ENCODE measurements around the gene KCNMA1.

The KCNMA1 gene

GRCh38 chr10:77269163-77269562 lies 368.4 kb downstream of the KCNMA1 start:
- Histone ChIP-seq H3K4me2 (ENCODE audit: low read depth, low read length, poor library complexity, severe bottlenecking) (no peak overlapping the region), H3K4me3 (ENCODE audit: insufficient read depth, low read length, poor library complexity, severe bottlenecking) (no peak overlapping the region), H4K20me1 (ENCODE audit: low read depth, low read length) (no peaks in the 10 kb centered on the region), H3K27me3 (ENCODE audit: low read length) (no peaks in the 10 kb centered on the region), H3K9me3 (ENCODE audit: insufficient read depth, low read length) (no peaks in the 10 kb centered on the region), H3K9ac (ENCODE audit: low read length) (no peak overlapping the region), H2AFZ (ENCODE audit: low read depth, low read length, severe bottlenecking) (no peak overlapping the region), H3K27ac (ENCODE audit: low read depth, low read length) (no peak overlapping the region), H3F3A (ENCODE audit: insufficient read depth) (no peaks in the 10 kb centered on the region), H3K79me2 (ENCODE audit: insufficient read depth, low read length) (no peaks in the 10 kb centered on the region), H3K36me3 (ENCODE audit: low read length) (no peaks in the 10 kb centered on the region), H3K9me2 (replicated peaks; ENCODE audit: insufficient read depth, low read length) (no peaks in the 10 kb centered on the region)
- TF ChIP-seq EZH2phosphoT487 (conservative IDR thresholded peaks at IDR 0.05; ENCODE audit: low read length), result no peak
- TF ChIP-seq, protein P1, sequence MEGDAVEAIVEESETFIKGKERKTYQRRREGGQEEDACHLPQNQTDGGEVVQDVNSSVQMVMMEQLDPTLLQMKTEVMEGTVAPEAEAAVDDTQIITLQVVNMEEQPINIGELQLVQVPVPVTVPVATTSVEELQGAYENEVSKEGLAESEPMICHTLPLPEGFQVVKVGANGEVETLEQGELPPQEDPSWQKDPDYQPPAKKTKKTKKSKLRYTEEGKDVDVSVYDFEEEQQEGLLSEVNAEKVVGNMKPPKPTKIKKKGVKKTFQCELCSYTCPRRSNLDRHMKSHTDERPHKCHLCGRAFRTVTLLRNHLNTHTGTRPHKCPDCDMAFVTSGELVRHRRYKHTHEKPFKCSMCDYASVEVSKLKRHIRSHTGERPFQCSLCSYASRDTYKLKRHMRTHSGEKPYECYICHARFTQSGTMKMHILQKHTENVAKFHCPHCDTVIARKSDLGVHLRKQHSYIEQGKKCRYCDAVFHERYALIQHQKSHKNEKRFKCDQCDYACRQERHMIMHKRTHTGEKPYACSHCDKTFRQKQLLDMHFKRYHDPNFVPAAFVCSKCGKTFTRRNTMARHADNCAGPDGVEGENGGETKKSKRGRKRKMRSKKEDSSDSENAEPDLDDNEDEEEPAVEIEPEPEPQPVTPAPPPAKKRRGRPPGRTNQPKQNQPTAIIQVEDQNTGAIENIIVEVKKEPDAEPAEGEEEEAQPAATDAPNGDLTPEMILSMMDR (IDR thresholded peaks at IDR 0.05; ENCODE audit: insufficient read depth, low read length, poor library complexity, severe bottlenecking), result no peak

DNA sequence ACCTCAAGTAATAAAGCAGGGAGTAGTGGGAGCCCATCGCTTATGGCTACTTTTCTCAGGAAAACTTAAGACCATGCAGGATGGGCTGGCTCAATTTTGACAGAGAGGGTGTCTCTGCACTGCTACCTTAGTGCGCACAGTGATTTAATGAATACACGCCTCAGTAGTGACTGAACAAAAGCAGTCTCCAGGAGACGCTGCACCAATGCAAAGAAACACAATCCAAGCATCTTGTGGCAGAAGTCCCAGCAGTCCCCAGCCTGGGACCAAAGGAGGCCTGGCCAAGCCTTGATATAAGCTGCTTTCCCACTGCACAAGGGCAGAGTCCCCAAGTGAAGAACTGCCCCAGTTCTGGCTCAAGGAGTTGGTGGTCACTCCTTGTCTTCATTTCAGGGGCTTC lies 368.9 kb downstream of the KCNMA1 start:
- no peak overlapping the region for H3K4me3 ChIP-seq (ENCODE audit: insufficient read depth, low read length, poor library complexity, severe bottlenecking)
- no peaks in the 10 kb centered on the region for H3K79me2 ChIP-seq (ENCODE audit: insufficient read depth, low read length)
- H2AFZ ChIP-seq (ENCODE audit: low read depth, low read length, severe bottlenecking), result no peak overlapping the region
- no peaks in the 10 kb centered on the region for H3F3A ChIP-seq (ENCODE audit: insufficient read depth)
- no peaks in the 10 kb centered on the region for H4K20me1 ChIP-seq (ENCODE audit: low read depth, low read length)
- no peak for TF ChIP-seq EZH2phosphoT487 (conservative IDR thresholded peaks at IDR 0.05; ENCODE audit: low read length)
- TF ChIP-seq, protein P1 (IDR thresholded peaks at IDR 0.05; ENCODE audit: insufficient read depth, low read length, poor library complexity, severe bottlenecking), result no peak
- H3K27me3 ChIP-seq (ENCODE audit: low read length), result no peaks in the 10 kb centered on the region
- H3K9ac ChIP-seq (ENCODE audit: low read length), result no peak overlapping the region
- no peaks in the 10 kb centered on the region for H3K9me2 ChIP-seq (replicated peaks; ENCODE audit: insufficient read depth, low read length)
- no peak overlapping the region for H3K27ac ChIP-seq (ENCODE audit: low read depth, low read length)
- H3K9me3 ChIP-seq (ENCODE audit: insufficient read depth, low read length), result no peaks in the 10 kb centered on the region
- no peaks in the 10 kb centered on the region for H3K36me3 ChIP-seq (ENCODE audit: low read length)
- no peak overlapping the region for H3K4me2 ChIP-seq (ENCODE audit: low read depth, low read length, poor library complexity, severe bottlenecking)

- H2AFZ ChIP-seq (ENCODE audit: low read depth, low read length, severe bottlenecking), result no peak overlapping the region
- no peak for TF ChIP-seq EZH2phosphoT487 (conservative IDR thresholded peaks at IDR 0.05; ENCODE audit: low read length)
- TF ChIP-seq, protein P1 (IDR thresholded peaks at IDR 0.05; ENCODE audit: insufficient read depth, low read length, poor library complexity, severe bottlenecking), result no peak
Observed at GRCh38 chr10:77267703-77268675, 369.6 kb downstream of the KCNMA1 start.

More at GRCh38 chr10:77267703-77268675, 369.6 kb downstream of the KCNMA1 start:
- Histone ChIP-seq H3K9me3 (ENCODE audit: insufficient read depth, low read length) (no peaks in the 10 kb centered on the region), H3K4me2 (ENCODE audit: low read depth, low read length, poor library complexity, severe bottlenecking) (no peak overlapping the region), H3K36me3 (ENCODE audit: low read length) (no peaks in the 10 kb centered on the region), H3K9me2 (replicated peaks; ENCODE audit: insufficient read depth, low read length) (no peaks in the 10 kb centered on the region), H3F3A (ENCODE audit: insufficient read depth) (no peaks in the 10 kb centered on the region), H3K9ac (ENCODE audit: low read length) (no peak overlapping the region), H3K4me3 (ENCODE audit: insufficient read depth, low read length, poor library complexity, severe bottlenecking) (no peak overlapping the region), H4K20me1 (ENCODE audit: low read depth, low read length) (no peaks in the 10 kb centered on the region), H3K79me2 (ENCODE audit: insufficient read depth, low read length) (no peaks in the 10 kb centered on the region), H3K27ac (ENCODE audit: low read depth, low read length) (no peak overlapping the region), H3K27me3 (ENCODE audit: low read length) (no peaks in the 10 kb centered on the region)

All from SU-DHL-6 (cell line).